Tibial nerve (tissue), 4 donors: ENCODE results near the gene HIP1.
"Not testable (repeated sequence)": the region's sequence is repeated elsewhere in the genome, so short reads cannot be mapped to it uniquely, and the experiment has no call there.

ENCODE experiments used
- EP300 ChIP-seq, 2 donors: sonication (generic); formaldehyde crosslinking; IDR thresholded peaks; one replicate each; pipeline ENCODE4 v1.6.1; 2017; ENCODE audit warnings: antibody characterized with exemption in 2 of 2, mild to moderate bottlenecking in 1 of 2
- POLR2A ChIP-seq, 2 donors: fragments of 450-650 bp; IDR thresholded peaks; one replicate each; pipeline ENCODE4 v1.6.1; 2017; ENCODE audit warnings: antibody characterized with exemption in 2 of 2, mild to moderate bottlenecking in 2 of 2, moderate library complexity in 2 of 2
- TF ChIP-seq, protein P1 (sequence below), 5 experiments: fragments of 200-600 bp in 3 of 5; fragments of 450-650 bp in 2 of 5; sonication (generic) in 3 of 5; IDR thresholded peaks; one replicate each; pipeline ENCODE4 v1.5.1; 2016 to 2019; ENCODE audit warnings: antibody characterized with exemption in 5 of 5, mild to moderate bottlenecking in 3 of 5, moderate library complexity in 2 of 5

GRCh38 chr7:75779035-75779434, 40.3 kb upstream of the HIP1 start:
- TF ChIP-seq, protein P1, sequence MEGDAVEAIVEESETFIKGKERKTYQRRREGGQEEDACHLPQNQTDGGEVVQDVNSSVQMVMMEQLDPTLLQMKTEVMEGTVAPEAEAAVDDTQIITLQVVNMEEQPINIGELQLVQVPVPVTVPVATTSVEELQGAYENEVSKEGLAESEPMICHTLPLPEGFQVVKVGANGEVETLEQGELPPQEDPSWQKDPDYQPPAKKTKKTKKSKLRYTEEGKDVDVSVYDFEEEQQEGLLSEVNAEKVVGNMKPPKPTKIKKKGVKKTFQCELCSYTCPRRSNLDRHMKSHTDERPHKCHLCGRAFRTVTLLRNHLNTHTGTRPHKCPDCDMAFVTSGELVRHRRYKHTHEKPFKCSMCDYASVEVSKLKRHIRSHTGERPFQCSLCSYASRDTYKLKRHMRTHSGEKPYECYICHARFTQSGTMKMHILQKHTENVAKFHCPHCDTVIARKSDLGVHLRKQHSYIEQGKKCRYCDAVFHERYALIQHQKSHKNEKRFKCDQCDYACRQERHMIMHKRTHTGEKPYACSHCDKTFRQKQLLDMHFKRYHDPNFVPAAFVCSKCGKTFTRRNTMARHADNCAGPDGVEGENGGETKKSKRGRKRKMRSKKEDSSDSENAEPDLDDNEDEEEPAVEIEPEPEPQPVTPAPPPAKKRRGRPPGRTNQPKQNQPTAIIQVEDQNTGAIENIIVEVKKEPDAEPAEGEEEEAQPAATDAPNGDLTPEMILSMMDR (IDR thresholded peaks at IDR 0.05): not testable (repeated sequence)
- TF ChIP-seq POLR2A, EP300 (IDR thresholded peaks at IDR 0.05): not testable (repeated sequence)
